Prostate gland (tissue), 2 donors: ENCODE measurements around the gene TNP2. TPM values are rescaled to one million over a fixed set of nuclear protein-coding genes. Genes with fewer than 3 reads are reported as not detected.

Experiments
- DNase-seq: peaks from one replicate; pipeline ENCODE4 v3.0.0-alpha.2; 2019; ENCODE audit warnings: low spot score
- H3K27ac ChIP-seq, 2 donors: fragments of 200-600 bp; sonication (generic); 2 replicates each; pipeline ENCODE4 v1.5.1; 2017 to 2019
- H3K27me3 ChIP-seq: fragments of 200-600 bp; sonication (generic); replicated peaks from 2 replicates; pipeline ENCODE4 v1.5.1; 2019; ENCODE audit not compliant: insufficient read depth
- H3K36me3 ChIP-seq, 2 donors: fragments of 200-600 bp; sonication (generic); 1 replicate in 1 of 2; 2 replicates in 1 of 2; pipeline versions ENCODE4 v1.5.1 to v1.8.1; 2017 to 2019
- H3K4me1 ChIP-seq: fragments of 200-600 bp; sonication (generic); replicated peaks from 2 replicates; pipeline ENCODE4 v1.5.1; 2019
- H3K4me3 ChIP-seq, 2 donors: fragments of 200-600 bp; sonication (generic); 2 replicates each; pipeline ENCODE4 v1.5.1; 2017 to 2019
- H3K9me3 ChIP-seq: fragments of 200-600 bp; sonication (generic); 2 replicates; pipeline ENCODE4 v1.5.1; 2017
- POLR2A ChIP-seq: fragments of 450-650 bp; IDR thresholded peaks from one replicate; pipeline ENCODE4 v1.6.1; 2016; ENCODE audit warnings: antibody characterized with exemption, mild to moderate bottlenecking
- POLR2AphosphoS5 ChIP-seq: sonication (generic); formaldehyde crosslinking; IDR thresholded peaks from one replicate; pipeline ENCODE4 v1.6.1; 2017; ENCODE audit warnings: antibody characterized with exemption
- WGBS: methylation state at CpG from one replicate; pipeline ENCODE4 v1.1.5; 2018; 5-methylcytosine and 5-hydroxymethylcytosine counted together
- intact Hi-C: fragments of 100-400 bp; cut with DNase I; formaldehyde crosslinking; loops from one replicate; pipeline ENCODE4 v1.14.2; 2022
- total RNA-seq, 2 donors: library from RNA; depleted of rRNA; stranded (reverse); fragments of >200 nt; gene quantifications; one replicate each; pipeline ENCODE4 v1.1.0, GENCODE V29; 2016
- TF ChIP-seq, protein P1 (sequence below), 4 experiments: fragments of 200-600 bp in 2 of 4; fragments of 450-650 bp in 2 of 4; sonication (generic) in 2 of 4; IDR thresholded peaks; 1 replicate in 3 of 4; 2 replicates in 1 of 4; pipeline ENCODE4 v1.5.1; 2016 to 2019; ENCODE audit warnings: antibody characterized with exemption in 4 of 4, mild to moderate bottlenecking in 2 of 4, moderate library complexity in 2 of 4

The TNP2 gene
- total RNA-seq = not detected

DNA sequence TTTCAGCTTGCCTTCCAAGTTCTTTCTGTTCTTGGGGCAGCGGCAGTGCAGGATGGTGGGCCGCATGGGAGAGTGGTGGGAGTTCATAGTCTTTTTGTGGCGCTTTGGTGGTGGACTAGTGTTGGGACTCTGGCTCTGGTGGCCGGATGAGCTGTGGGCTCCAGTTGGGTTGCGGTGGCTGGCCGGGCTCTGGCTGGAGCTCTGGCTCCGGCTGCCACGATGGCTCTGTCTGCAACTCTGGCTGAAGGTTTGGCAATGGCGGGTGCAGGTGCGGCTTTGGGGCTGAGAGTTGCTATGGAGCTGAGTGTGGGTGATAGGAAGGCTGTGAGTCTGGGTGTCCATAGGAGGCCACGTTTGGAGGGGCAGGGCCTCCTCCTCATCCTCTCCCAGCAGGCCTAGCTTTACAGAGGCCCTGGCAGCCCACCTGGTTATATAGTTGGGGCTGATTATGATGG lies at the start of gene TNP2:
Gene TNP2 (minus strand): TSS at position 405 of the 455 bp plus-strand sequence. CDS start 63 bp downstream, at position 342.
- no peaks in the 10 kb centered on the region for H3K36me3 ChIP-seq
- DNase-seq = no peak
- WGBS = 94% methylated on average over 11 of the region's 11 CpGs
- intact Hi-C loops = no loop called here
- TF ChIP-seq, protein P1, sequence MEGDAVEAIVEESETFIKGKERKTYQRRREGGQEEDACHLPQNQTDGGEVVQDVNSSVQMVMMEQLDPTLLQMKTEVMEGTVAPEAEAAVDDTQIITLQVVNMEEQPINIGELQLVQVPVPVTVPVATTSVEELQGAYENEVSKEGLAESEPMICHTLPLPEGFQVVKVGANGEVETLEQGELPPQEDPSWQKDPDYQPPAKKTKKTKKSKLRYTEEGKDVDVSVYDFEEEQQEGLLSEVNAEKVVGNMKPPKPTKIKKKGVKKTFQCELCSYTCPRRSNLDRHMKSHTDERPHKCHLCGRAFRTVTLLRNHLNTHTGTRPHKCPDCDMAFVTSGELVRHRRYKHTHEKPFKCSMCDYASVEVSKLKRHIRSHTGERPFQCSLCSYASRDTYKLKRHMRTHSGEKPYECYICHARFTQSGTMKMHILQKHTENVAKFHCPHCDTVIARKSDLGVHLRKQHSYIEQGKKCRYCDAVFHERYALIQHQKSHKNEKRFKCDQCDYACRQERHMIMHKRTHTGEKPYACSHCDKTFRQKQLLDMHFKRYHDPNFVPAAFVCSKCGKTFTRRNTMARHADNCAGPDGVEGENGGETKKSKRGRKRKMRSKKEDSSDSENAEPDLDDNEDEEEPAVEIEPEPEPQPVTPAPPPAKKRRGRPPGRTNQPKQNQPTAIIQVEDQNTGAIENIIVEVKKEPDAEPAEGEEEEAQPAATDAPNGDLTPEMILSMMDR (IDR thresholded peaks at IDR 0.05) = no peak
- TF ChIP-seq POLR2A = no peak
- no peak for TF ChIP-seq POLR2AphosphoS5
- no peaks in the 10 kb centered on the region for H3K4me1 ChIP-seq
- H3K27me3 ChIP-seq = no peaks in the 10 kb centered on the region
- H3K27ac ChIP-seq = no peak within 1 kb of the TSS
- H3K4me3 ChIP-seq = no peak within 1 kb of the TSS
- no peaks in the 10 kb centered on the region for H3K9me3 ChIP-seq

DNA sequence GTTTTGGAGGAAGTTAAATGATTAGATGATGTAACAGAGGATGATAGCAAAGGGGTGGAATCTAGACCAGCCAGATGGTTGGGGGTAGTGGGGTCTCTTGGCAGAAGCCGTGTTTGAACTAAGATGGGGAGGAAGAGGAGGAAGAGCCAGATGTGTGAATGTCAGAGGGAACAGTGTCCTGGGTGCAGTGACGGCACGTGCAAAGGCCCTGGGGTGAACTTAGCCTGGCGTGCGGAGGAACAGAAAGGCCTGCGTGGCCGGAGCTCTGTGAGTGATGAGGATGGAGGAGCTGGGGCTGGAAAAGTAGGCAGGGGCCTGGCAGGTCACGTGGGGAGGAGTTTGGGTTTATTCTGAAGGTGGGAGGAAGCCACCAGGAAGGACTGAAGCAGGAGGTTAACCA lies 49.7 kb upstream of the TNP2 start:
- no peak overlapping the region for H3K27ac ChIP-seq
- H3K36me3 ChIP-seq = no peaks in the 10 kb centered on the region
- WGBS = 94% methylated on average over 8 of the region's 8 CpGs
- no peak for DNase-seq
- H3K9me3 ChIP-seq = no peaks in the 10 kb centered on the region
- H3K4me3 ChIP-seq = no peak overlapping the region
- H3K27me3 ChIP-seq = no peaks in the 10 kb centered on the region
- intact Hi-C loops = no loop called here
- TF ChIP-seq, protein P1 (IDR thresholded peaks at IDR 0.05) = no peak
- no peak for TF ChIP-seq POLR2A
- no peak for TF ChIP-seq POLR2AphosphoS5
- no peaks in the 10 kb centered on the region for H3K4me1 ChIP-seq

DNA sequence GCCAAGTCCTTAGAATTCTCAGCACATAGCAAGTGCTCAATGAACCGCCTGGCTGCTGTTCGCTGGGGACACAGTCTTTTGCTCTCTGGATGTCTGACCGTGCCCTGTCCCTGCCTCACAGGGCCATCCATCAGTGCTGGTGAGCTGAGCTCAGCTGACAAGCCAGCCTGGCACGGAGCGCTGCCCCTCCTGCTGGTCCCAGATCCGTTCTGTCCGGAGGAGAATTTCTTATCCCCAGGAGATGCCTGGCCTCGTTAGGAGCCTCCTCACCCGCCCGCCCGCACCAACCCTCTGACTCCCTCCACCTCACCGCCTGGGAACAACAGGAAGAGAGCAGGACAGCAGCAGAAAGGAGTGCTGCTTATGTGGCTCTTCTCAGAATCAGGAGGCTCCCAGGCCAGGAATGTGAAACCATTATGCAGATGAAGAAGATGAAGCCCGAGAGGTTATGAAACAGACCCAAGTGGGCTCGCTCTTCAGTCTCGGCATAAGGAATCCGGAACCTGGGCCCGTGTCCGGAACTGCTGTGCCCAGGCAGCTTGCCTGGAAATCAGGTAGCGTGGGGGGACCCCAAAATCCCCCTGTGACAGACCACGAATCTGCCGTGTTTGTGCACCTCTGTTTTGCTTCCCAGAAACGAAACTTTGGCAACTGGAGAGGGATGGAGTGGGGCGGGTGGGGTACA lies 47.3 kb upstream of the TNP2 start:
- TF ChIP-seq POLR2AphosphoS5 (no peak), POLR2A (no peak)
- TF ChIP-seq, protein P1 (IDR thresholded peaks at IDR 0.05) = no peak
- WGBS = 80% methylated on average over 23 of the region's 23 CpGs
- no peaks in the 10 kb centered on the region for H3K4me1 ChIP-seq
- H3K4me3 ChIP-seq = no peak overlapping the region
- H3K36me3 ChIP-seq = no peaks in the 10 kb centered on the region
- intact Hi-C loops = no loop called here
- no peaks in the 10 kb centered on the region for H3K9me3 ChIP-seq
- no peak for DNase-seq
- H3K27me3 ChIP-seq = no peaks in the 10 kb centered on the region
- no peak overlapping the region for H3K27ac ChIP-seq

DNA sequence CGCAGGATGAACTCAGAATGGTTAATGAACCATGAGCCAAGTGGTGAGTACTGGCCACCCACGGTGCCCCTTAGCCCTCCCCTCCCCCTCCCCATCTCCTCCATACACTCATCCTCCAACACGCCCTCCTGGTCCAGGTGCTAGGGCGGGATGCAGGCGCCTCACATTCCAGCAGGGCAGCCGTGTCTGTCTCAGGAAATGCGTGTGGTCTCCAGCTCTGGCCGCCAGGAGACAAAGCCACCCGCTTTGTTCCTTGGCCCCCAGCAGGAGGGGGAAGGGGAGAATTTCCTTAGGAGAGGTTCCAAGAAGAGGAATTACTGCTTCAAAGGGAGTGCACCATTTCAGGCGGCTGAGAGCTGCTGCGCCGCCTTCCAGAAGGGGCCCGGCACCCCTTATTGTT lies 46.4 kb upstream of the TNP2 start:
- Histone ChIP-seq H3K9me3 (no peaks in the 10 kb centered on the region), H3K36me3 (no peaks in the 10 kb centered on the region), H3K4me1 (no peaks in the 10 kb centered on the region), H3K4me3 (no peak overlapping the region), H3K27me3 (no peaks in the 10 kb centered on the region), H3K27ac (no peak overlapping the region)
- no peak for DNase-seq
- no peak for TF ChIP-seq POLR2A
- no peak for TF ChIP-seq POLR2AphosphoS5
- TF ChIP-seq, protein P1 (IDR thresholded peaks at IDR 0.05) = no peak
- intact Hi-C loops = no loop called here
- 18% methylated on average over 13 of the region's 13 CpGs for WGBS

DNA sequence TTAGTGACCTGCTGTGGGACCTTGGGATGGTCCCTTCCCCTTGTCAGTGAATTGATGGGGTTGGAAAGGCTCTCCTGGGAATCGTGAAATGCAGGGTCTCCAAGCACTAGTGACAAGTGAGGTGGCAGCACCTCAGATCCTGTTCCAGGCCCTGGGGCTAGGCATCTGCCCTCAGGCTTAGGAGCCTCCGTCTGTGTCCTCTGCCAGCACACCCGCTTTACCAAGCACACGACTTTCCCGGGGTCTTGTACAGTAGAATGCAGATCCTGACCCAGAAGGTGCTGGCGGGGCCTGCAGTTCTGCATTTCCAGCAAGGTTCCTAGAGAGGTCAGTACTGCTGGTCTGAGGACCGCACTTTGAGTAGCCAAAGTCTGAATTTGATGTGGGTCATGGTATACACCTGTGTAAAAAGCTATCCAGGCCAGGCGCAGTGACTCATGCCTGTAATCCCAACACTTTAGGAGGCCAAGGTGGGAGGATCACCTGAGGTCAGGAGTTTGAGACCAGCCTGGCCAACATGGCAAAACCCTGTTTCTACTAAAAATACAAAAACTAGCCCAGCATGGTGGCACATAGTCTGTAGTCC lies 45.3 kb upstream of the TNP2 start:
- Histone ChIP-seq H3K27me3 (no peaks in the 10 kb centered on the region), H3K9me3 (no peaks in the 10 kb centered on the region), H3K4me1 (no peaks in the 10 kb centered on the region), H3K36me3 (no peaks in the 10 kb centered on the region), H3K27ac (no peak overlapping the region), H3K4me3 (no peak overlapping the region)
- intact Hi-C loops = no loop called here
- WGBS = 89% methylated on average over 8 of the region's 8 CpGs
- no peak for DNase-seq
- no peak for TF ChIP-seq POLR2A
